ENCODE measurements around the gene VRK1. TPM values are rescaled to one million over a fixed set of nuclear protein-coding genes. Genes with fewer than 3 reads are reported as not detected.

VRK1 gene
- polyA plus RNA-seq, 1 experiment, result 8.3 TPM

- TF ChIP-seq CTCF (IDR thresholded peaks at IDR 0.05; ENCODE audit: low read depth, low read length), result no peak
- DNase-seq (ENCODE audit: low read depth, low spot score), result no peak
- ChIA-PET CTCF (interaction anchor here (0.6 to 3.3 kb wide), 3 partner anchors 47 to 142 kb away, joined by 4 to 15 read pairs (median 6); no protein-coding TSS in a partner anchor), POLR2A (no interaction called here)
- Histone ChIP-seq H3K27me3 (ENCODE audit: control insufficient read depth, insufficient read depth, low read length) (no peaks in the 10 kb centered on the region), H3K27ac (ENCODE audit: low read depth, low read length) (no peak overlapping the region), H3K4me3 (ENCODE audit: low read depth, low read length) (no peak overlapping the region), H3K9me3 (ENCODE audit: control insufficient read depth, insufficient read depth, low read length) (no peaks in the 10 kb centered on the region)
Measured at GRCh38 chr14:96805956-96806355, 8.8 kb downstream of the VRK1 start.

- Histone ChIP-seq H3K27ac (ENCODE audit: low read depth, low read length) (no peak overlapping the region), H3K4me3 (ENCODE audit: low read depth, low read length) (no peak overlapping the region), H3K27me3 (ENCODE audit: control insufficient read depth, insufficient read depth, low read length) (no peaks in the 10 kb centered on the region), H3K9me3 (ENCODE audit: control insufficient read depth, insufficient read depth, low read length) (no peaks in the 10 kb centered on the region)
- no peak for DNase-seq (ENCODE audit: low read depth, low spot score)
- no peak for TF ChIP-seq CTCF (IDR thresholded peaks at IDR 0.05; ENCODE audit: low read depth, low read length)
- CTCF ChIA-PET, result interaction anchor here (1.2 to 3.3 kb wide), 2 partner anchors 46 to 47 kb away, joined by 4 to 15 read pairs; no protein-coding TSS in a partner anchor
- POLR2A ChIA-PET, result interaction anchor here (0.9 kb wide), 1 partner anchor 130 kb away, joined by 3 read pairs; no protein-coding TSS in a partner anchor
Measured at GRCh38 chr14:96806836-96807235, 9.7 kb downstream of the VRK1 start.

- no peak for TF ChIP-seq CTCF (IDR thresholded peaks at IDR 0.05; ENCODE audit: low read depth, low read length)
- Histone ChIP-seq H3K27me3 (ENCODE audit: control insufficient read depth, insufficient read depth, low read length) (no peaks in the 10 kb centered on the region), H3K9me3 (ENCODE audit: control insufficient read depth, insufficient read depth, low read length) (no peaks in the 10 kb centered on the region), H3K27ac (ENCODE audit: low read depth, low read length) (no peak overlapping the region), H3K4me3 (ENCODE audit: low read depth, low read length) (no peak overlapping the region)
- no peak for DNase-seq (ENCODE audit: low read depth, low spot score)
- ChIA-PET POLR2A (no interaction called here), CTCF (interaction anchor here (0.8 to 3.3 kb wide), 4 partner anchors 44 to 68 kb away, joined by 4 to 15 read pairs (median 10); no protein-coding TSS in a partner anchor)
Measured at GRCh38 chr14:96808619-96809406, 11.6 kb downstream of the VRK1 start.

- peak; percentile 18 for DNase-seq (ENCODE audit: low read depth, low spot score)
- CTCF ChIA-PET, result interaction anchor here (2.8 kb wide), 1 partner anchor 41 kb away, joined by 15 read pairs; no protein-coding TSS in a partner anchor
Measured at GRCh38 chr14:96811265-96811664, 14.1 kb downstream of the VRK1 start.

More at GRCh38 chr14:96811265-96811664, 14.1 kb downstream of the VRK1 start:
- Histone ChIP-seq H3K27ac (ENCODE audit: low read depth, low read length) (no peak overlapping the region), H3K4me3 (ENCODE audit: low read depth, low read length) (no peak overlapping the region), H3K9me3 (ENCODE audit: control insufficient read depth, insufficient read depth, low read length) (no peaks in the 10 kb centered on the region), H3K27me3 (ENCODE audit: control insufficient read depth, insufficient read depth, low read length) (no peaks in the 10 kb centered on the region)
- POLR2A ChIA-PET, result no interaction called here
- TF ChIP-seq CTCF (IDR thresholded peaks at IDR 0.05; ENCODE audit: low read depth, low read length), result no peak

Data from AG04450 (cell line).